M059J (cell line): Measurements from ENCODE around the gene AGXT2. TPM values are rescaled to one million over a fixed set of nuclear protein-coding genes. Genes with fewer than 3 reads are reported as not detected.
"Not testable (repeated sequence)": the region's sequence is repeated elsewhere in the genome, so short reads cannot be mapped to it uniquely, and the experiment has no call there.

Experiments used
- DNase-seq: peaks from one replicate; pipeline ENCODE4 v3.0.0-alpha.2; 2012; ENCODE audit warnings: low read depth
- total RNA-seq: library from RNA; depleted of rRNA; stranded (reverse); fragments of >200 nt; shearing (Covaris generic); gene quantifications from 2 replicates; pipeline ENCODE4 v1.2.3, GENCODE V29; 2014

AGXT2 gene
- total RNA-seq, 1 experiment from 2014 or later = 0.07 TPM

DNA sequence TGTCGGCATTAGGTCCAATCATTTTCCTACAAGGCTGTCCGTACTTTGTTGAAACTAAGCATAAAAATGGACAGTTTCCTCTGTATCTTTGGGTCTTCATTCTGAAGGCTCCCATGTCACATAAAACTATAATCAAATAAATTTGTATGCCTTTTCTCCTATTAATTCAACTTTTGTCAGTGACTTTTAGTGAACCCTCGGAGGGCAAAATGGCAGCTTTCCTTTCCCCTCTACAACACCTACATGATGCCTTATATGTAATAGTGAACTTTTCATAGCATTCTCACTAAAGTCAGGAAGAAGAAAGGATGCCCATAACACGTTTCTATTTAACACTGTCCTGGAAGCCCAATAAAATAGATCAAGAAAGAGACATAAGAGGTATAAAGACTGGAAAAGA is 5.1 kb upstream of the AGXT2 start:
- no peak for DNase-seq

DNA sequence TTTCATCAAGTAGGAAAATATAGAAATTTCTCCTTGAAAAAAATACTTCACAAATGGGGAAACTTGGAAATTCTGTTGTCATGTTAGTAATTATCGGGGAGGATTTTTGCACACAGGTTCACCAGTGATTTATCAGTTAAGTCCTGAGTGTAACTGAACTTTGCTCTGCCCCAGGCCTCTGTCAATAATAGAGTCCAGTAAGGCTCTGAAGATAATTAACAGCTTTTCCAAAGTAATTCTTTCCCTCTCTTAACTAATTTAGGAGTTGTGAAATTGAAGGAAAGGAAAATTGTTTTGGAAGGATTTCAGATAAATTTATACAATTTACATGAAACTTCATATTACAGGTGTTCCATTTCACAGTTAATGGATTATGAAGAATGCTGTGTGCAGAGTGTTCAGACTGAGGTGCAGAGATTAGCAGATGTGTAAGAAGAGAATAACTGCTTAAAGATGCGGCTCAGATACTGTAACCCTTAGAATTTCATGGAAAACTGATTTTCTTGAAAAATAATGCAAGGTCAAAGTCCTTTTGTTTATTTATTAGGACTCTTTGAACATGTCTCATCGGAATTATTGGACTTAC is 2.9 kb upstream of the AGXT2 start:
- no peak for DNase-seq

DNA sequence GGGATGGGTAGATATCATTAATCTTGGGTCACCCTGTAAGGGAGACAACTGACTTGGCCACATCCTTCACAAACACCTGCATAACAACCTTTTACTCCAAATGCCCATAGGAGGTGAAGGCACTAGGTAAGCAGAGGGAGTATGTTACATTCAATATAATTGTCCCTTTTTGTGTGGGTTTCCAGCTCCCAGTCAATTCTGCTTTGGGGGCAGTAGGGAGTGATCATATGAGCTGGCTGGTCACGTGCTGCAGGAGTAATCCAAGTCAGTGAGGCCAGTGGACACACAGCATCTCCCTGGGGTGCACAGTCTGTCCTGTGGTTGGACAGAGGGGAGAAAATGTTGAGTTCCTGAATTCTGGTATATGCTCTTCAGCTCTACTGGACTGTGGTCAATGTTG is 1.2 kb upstream of the AGXT2 start:
- DNase-seq = no peak

DNA sequence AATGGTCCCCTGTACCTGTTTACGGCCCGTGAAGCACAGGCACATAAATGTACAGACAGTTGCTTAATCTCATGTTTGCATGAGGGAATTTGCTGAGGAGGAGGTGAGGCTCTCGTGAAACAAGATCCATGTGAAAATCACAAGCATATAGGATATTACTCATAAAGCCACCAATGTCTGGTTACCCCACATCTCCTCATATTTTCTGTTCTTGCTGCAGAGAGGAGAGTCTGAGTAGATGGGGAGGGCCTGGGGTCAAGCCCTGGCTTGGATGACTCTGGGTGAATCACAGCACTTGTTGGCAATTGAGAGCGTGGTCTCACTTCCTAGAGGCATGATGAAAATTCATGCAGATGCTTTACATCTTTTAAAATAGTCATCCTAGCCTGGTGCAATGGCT is 975 bp downstream of the AGXT2 start:
- peak; percentile 90 for DNase-seq

DNA sequence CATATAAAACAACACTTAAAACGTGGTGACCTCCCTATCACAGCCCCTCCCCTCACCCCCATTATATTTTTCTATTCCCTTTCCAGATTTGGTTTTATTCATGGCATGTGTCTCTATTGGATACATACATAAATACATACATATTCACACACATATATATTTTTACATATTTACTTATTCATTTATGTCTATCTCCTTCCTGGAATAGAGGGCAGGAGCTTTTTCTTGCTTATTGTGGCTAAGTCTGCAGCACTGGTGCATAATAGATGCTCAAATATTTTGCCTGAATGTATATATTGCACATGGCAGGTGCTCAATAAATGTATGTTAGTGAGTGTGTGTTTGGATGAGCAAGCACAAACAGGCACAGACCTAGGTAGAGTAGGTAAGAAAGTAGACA is 2.5 kb downstream of the AGXT2 start:
- DNase-seq = no peak

DNA sequence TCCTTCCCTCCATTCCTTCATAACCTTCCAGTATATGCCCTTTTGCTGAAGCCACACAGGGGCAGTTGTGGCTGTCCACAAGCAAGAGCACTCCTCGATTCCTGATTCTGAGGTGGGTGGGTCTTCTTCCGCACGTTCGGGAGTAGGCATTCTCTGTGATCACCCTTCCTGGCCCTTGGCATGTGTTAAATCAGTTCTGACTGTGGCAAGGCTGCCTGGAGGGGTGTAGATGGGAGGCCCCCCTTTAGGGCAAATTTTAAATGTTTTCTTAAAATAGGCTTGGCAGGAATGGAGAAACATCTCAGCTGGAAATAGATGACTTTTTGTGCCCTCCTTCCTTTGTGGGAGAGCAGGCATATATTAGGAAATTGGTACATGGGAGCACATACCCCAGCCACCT is 3.1 kb downstream of the AGXT2 start:
- no peak for DNase-seq

DNA sequence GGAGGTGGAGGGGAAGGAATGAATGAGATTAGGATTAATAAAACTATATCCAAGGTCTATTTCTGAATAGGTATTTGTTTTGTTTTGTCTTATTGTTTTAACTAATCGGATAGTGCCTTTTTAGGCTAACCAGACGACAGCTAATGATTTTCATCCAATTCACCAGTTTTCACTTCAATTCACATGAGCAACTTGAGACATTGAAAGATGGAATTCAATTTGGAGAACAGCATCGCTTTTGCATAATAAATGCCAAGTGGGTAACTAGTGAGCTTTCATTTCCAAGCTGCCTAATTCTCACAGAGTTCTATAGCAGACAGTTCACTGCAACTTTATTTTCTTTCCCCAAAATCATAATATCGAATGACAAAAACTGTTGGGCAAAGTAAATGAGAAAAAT is 5.0 kb downstream of the AGXT2 start:
- DNase-seq = no peak

DNA sequence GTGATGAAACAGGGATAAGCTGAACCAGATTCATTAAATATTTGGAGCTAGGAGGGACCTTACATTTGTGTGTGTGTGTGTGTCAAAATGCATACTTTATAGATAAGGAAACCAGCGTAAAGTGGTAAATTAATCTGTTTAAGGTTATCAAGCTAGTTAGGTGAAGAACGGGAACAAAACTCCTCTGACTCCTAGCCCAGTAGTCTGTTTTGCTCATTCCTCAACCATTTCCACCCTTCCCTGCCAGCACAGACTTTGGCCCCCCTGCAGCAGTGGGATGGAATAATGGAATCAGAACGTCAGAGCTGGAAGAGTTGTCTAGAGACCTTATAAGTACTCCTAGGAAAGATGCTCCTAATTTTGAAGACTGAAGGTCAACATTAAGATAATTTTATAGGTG is 6.5 kb downstream of the AGXT2 start:
- DNase-seq = no peak

DNA sequence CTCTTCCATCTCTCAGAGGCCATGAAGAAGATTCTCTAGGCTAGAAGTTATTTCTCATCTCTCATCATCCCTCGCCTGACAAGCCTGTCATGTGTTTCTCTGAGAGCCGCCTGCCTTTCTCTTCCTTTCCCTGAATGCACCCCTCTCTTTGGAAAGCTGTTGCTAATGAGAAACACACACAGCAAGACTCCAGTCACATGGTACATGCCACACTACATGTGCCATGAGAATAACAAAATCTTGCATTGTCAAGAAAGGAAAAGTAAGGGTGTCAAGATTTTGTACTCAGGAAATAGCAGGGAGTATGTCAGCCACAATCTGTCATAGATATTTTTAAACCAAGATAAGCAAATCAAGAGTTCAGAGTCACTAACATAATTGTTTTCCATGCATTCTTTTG is 8.9 kb downstream of the AGXT2 start:
- DNase-seq = no peak

DNA sequence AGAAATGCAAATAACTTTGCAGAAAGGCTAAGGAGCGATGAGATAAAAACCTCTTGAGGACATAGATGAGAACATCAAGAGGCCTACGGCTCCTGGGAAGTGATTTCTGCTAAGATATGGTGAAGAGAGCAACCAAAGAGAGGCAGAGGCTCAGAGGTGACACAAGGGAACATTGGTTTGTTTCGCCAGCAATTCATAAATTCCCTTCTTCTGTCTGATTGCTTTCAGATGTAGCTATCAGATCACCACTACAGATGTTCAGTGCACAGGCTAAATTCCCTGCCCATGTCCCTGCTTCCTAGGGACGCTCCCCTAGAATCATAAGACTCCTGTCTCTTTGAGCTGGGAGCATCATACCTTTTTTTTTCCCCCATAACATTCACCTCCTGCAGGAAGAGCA is 11.2 kb downstream of the AGXT2 start:
- DNase-seq = no peak

DNA sequence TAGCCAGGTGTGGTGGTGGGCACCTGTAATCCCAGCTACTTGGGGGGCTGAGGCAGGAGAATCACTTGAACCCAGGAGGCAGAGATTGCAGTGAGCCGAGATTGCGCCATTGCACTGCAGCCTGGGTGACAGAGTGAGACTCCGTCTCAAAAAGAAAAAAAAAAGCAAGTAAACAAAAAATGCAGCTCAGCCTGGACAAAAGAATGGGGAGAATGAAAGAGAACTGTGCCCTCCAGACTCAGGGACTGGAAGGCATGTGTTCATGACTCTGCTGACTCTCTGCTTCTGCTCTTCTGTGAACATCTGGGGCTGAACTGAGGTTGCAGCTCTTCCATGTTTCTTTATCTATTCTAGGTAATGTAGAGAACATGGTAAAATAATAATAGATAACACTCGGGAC is 11.8 kb downstream of the AGXT2 start:
- not testable (repeated sequence) for DNase-seq

DNA sequence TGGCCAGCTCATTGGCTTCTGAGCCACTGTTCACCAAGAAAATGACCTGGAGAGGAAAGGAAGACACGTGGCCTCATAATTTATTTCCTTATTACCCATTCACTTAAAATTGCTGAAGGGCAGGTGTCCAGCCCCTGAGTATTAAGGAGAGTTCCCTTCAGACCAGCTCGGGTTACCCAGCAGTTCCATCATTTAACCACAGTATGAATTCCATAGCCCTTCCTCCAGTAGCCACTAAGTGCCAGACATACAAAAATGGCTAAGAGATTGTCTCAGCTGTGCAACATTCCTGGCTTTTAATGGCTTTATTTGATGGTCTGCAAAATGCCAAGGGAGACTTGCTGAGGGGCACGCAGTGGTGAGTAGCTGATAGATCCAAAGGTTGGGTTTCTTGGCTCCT is 12.5 kb downstream of the AGXT2 start:
- DNase-seq = peak; percentile 63

DNA sequence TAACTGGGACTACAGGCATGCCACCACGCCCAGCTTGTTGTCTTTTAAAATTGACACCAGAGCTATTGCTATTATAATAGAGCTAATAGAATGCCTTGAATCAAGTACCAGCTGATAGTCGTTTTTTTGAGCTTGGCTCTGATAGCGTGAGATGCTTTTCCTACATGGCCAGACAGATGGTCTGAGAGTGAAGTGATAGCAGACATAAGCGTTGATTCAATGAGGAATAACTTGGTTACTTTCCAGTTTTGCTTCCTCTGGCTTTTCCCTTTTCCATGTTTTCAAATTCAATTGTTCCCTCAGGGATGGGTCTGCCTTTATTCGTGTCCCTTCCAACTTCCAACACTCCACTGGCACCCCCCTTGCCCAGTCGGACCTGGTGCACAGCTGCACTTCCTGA is 15.4 kb downstream of the AGXT2 start:
- no peak for DNase-seq

DNA sequence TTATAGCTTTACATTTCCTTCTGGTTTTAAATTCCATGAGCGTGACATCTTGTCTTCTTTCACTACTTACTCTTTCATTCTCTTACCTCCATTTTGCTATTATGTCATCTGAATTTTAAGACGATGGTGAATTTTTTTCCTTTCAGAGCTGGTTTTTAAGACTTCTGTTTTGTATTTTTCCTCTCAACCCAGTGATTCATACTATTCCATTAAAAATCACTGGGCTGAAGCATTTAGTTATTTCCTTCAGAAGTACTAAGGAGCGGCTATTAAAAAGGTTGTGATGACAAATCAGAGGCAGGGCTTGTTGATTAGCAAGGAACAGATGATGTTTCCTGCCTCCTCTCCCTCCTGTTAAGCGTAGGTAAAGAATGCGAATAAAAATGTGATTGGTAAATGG is 16.5 kb downstream of the AGXT2 start:
- DNase-seq = peak; percentile 78

DNA sequence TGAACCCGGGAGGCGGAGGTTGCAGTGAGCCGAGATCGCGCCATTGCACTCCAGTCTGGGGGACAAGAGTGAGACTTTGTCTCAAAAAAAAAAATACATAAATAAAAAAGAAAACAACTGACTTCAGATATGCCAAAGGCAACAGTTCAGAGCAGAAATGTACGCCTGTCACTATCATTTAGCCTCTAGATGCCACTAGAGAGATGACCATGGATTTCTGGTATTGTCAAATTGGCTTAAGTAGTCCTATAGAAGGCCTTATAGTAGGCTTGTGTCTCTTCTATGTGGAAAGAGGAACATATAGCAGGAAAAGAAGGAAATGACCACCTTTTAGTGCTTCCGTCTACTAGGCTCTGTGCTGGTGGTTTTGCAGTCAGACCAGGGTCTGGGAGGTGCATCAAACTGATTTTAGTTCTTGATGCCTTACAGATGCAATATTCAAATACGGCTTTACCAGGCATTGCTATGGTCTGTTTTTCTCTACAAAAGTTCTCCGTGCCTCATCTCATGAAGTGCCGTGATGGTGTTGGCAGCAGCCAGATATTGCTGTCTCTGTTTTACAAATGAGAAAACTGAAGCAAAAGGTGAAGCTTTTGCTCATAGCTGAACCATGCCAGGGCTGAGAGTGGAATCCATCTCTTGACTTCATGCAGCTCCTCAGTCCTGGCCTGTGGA is 17.2 kb downstream of the AGXT2 start:
- peak; percentile 40 for DNase-seq

DNA sequence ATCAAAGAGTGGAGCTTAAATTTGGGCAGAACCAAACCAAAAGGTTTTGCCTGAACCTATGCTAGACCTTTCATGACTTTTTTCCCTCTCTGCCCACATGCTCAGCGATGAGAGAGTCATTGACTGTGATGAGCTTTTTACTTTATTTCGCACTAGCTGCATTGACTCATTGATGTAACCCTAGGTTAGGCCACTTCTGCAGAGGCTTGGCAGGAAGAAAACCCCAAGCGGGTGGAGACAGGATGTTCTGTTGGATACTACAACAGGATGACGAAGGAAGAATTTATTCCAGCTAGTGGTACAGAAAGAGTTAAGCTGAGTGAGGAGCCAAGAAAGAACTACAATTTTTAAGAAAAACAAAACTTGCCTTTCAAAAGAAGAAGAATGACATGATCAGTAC is 18.4 kb downstream of the AGXT2 start:
- peak; percentile 88 for DNase-seq

DNA sequence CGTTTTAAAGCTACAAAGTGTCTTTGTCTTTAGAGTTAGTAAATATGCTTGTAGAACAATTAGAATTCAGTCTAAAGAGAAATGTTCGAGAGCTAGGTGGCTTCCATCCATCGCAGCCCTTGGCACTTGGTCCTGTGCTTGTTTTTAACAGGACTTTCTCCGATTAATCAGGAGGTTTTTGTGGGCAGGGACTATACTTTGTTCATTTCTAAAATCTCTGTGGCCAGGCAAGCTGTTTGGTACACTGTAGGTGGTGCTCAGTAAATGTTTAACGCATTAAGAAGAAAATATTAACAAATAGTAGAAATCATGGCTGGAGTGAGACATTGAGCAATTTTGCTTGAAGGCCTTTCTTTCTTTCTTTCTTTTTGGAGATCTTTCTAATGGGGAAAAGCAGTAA is 20.8 kb downstream of the AGXT2 start:
- DNase-seq = no peak

DNA sequence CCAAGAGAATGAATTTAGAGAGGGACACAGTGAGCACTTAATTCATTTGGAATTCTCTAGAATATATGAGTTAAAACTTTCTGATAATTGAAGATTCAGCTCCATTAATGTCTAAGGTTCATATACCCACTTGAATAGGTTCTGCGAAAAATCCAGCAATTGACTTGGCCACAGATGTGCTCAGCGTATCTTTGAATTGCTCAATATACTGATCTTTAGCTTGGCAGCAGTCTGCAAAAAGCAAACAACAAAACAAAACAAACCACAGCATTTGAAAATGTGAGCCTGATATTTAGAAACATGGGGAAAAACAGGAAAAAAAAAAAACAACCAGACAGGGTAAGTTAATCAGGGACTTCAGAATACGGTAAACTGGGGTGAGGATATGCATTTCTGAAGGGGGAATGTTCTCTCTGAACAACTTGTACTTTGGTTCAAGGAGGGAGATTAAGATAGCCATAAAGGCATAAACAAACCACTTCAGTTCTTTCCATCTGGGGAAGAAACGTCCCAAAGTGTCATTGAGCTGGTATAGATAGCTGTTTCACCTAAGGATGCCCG is 21.4 kb downstream of the AGXT2 start:
- DNase-seq = no peak

DNA sequence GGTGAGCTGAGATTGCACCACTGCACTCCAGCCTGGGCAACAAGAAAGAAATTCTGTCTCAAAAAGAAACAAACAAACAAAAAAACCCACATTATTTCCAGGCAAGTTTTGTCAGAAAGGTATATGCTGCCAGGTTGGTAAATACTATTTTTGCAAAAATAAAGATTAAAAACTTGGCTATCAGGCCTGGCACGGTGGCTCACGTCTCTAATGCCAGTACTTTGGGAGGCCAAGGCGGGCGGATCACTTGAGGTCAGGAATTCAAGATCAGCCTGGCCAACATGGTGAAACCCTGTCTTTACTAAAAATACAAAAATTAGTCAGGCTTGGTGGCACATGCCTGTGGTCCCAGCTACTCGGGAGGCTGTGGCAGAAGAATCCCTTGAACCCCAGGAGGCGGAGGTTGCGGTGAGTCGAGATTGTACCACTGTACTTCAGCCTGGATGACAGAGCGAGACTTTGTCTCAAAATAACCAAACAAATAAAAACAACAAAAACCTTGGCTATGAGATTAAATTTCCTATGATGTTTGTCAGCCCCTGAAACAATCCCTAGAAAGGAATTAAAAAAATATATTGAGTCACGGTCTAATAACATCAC is 22.7 kb downstream of the AGXT2 start:
- DNase-seq = peak; percentile 51

DNA sequence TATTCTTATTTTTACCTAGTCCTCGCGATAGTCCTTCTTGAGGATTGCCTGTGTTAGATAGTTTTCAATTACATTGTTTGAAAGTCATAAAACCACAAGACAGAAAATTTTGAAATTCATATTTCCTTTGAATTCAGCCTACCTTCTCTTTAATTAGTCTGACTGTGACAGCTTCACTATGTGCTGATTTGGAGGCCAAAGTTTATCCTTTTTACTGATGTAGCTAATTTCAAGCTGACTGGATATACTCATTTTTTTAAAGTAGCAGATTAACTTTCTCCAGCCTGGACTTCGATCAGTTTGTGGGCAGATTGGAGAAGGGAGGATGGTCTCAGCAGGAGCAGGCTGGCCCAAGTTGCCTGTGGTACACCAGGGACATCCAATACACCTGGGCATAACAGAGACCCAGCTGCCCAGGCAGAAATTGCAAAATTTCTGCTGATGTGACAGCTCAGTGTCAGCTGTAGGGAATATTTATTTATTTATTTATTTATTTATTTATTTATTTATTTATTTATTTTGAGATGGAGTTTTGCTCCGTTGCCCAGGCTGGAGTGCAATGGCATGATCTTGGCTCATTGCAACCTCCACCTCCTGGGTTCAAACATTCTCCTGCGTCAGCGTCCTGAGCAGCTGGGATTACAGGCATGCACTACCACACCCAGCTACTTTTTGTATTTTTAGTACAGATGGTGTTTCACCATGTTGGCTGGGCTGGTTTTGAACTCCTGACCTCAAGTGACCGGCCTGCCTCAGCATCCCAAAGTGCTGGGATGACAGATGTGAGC is 24.2 kb downstream of the AGXT2 start:
- no peak for DNase-seq

DNA sequence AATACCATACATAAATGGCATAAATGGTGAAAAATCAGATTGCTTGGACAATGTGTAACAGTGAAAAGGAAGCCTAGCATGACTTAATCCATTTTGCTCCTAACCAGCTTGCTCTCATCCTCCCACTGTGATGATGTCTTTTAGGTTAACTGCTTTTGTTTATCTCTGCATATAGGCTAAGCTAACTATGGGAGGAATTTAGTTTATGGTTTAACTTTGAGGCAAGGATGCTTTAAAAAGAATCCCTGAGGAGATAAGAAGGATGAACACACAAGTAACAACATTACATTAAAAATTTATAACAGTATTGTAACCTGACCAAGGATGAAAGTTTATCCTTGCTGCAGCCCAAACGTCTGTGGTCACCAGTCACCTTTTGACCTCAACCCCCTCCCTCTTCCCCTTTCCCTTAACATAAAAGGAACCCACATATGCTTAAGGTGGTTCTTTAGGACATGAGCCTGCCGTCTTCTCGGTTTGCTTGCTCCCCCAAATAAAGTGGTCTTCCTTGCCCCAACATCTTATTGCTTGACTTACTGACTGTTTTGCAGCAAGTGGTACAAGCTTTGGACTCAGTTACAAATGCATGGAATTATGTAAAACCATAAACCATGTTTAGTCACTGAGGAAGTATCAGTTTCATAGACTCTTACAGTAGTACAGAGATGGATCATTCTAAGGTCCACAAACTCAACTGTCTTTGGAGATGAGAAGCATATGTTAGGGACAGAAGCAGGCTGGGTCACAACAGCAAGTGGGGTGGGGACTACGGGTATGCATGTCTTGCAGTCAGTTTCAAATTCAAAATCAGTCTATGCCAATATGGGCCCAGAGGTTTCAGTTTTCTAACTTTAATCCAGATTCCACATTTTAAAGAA is 31.3 kb downstream of the AGXT2 start:
- DNase-seq = no peak

DNA sequence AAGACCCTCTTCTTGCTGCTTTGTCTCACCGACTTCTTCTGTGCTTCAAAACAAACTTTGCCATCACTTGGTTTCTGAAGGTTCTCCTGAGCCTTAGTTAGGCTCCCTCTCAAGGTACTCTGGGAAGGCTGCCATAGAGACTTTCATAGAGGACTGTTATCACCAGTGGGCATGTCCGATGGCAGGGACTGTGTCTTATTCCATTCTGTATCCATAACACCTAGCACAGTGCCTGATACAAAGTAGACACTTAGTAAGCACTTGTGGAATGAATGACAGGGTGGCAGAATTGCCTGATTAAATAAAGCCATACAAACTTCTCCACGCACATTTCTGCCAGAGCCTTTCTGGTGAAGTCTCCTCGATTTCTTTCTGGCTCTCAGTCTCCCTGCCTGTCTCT is 32.7 kb downstream of the AGXT2 start:
- no peak for DNase-seq
